ENCODE results near the gene TMEM204. TPM values are rescaled to one million over a fixed set of nuclear protein-coding genes. Genes with fewer than 3 reads are reported as not detected.

TMEM204 gene
- polyA plus RNA-seq, 1 of the 3 experiments (the other 2 are of a cell fraction), result 2.3 TPM

- no peak for TF ChIP-seq REST (IDR thresholded peaks at IDR 0.05; ENCODE audit: low read depth, low read length)
- TF ChIP-seq SIN3A (IDR thresholded peaks at IDR 0.05; ENCODE audit: borderline replicate concordance, low read depth, low read length), result no peak
- TF ChIP-seq JUND (IDR thresholded peaks at IDR 0.05), result no peak
- TF ChIP-seq FOSL2 (IDR thresholded peaks at IDR 0.05; ENCODE audit: borderline replicate concordance, low read depth), result no peak
- TF ChIP-seq TCF12 (IDR thresholded peaks at IDR 0.05), result no peak
- no peak for TF ChIP-seq ZBTB33 (IDR thresholded peaks at IDR 0.05; ENCODE audit: borderline replicate concordance, low read depth)
- no peak for TF ChIP-seq EZH2phosphoT487 (IDR thresholded peaks at IDR 0.05; ENCODE audit: borderline replicate concordance, low read depth)
- no peak for TF ChIP-seq MXI1 (IDR thresholded peaks at IDR 0.05; ENCODE audit: low read depth, low read length)
These were observed 36.4 kb upstream of the TMEM204 start (continued) for GRCh38 chr16:1497014-1497598.

- ChIA-PET POLR2A (no interaction called here), CTCF (interaction anchor here (1.2 kb wide), 1 partner anchor 13 kb away, joined by 3 read pairs; no protein-coding TSS in a partner anchor)
- H3K4me1 ChIP-seq (ENCODE audit: control insufficient read depth in 1 of 2, insufficient read depth in 2 of 2, low read depth in 1 of 2, low read length in 1 of 2), result peaks cover 0 to 8% of the 10 kb centered on the region in 2 experiments; a peak in 1 of 4 replicates
- H3K79me2 ChIP-seq (ENCODE audit: insufficient read depth), result peaks cover 9% of the 10 kb centered on the region; the same call in 1 of the 2 replicates
- no peaks in the 10 kb centered on the region for H3K9me2 ChIP-seq
- no peak overlapping the region for H3K4me3 ChIP-seq (ENCODE audit: low read depth in 2 of 2, low read length in 1 of 2)
- no peak overlapping the region for H3K4me2 ChIP-seq
- WGBS (ENCODE audit: low lambda C conversion rate), result 96% methylated on average over 19 of the region's 35 CpGs
- H3K36me3 ChIP-seq (replicated peaks in 1 of 2; ENCODE audit: control insufficient read depth in 1 of 2, insufficient read depth in 2 of 2, low read length in 1 of 2), result peaks cover 0 to 66% of the 10 kb centered on the region in 2 experiments
- H3F3A ChIP-seq (replicated peaks; ENCODE audit: insufficient read depth), result no peaks in the 10 kb centered on the region
- no peak overlapping the region for H3K27ac ChIP-seq (ENCODE audit: low read depth in 2 of 2, low read length in 1 of 2)
- H3K27me3 ChIP-seq (ENCODE audit: insufficient read depth), result no peaks in the 10 kb centered on the region
- no peak for TF ChIP-seq JUND (IDR thresholded peaks at IDR 0.05)
- no peak for TF ChIP-seq MAX (IDR thresholded peaks at IDR 0.05; ENCODE audit: low read depth)
- TF ChIP-seq CHD2 (IDR thresholded peaks at IDR 0.05; ENCODE audit: low read length, partially characterized antibody), result no peak
- TF ChIP-seq USF1 (IDR thresholded peaks at IDR 0.05; ENCODE audit: borderline replicate concordance, low read depth), result no peak
- no peak for TF ChIP-seq RCOR1 (IDR thresholded peaks at IDR 0.05; ENCODE audit: low read length)
- TF ChIP-seq EZH2phosphoT487 (IDR thresholded peaks at IDR 0.05; ENCODE audit: borderline replicate concordance, low read depth), result no peak
- TF ChIP-seq TEAD4 (IDR thresholded peaks at IDR 0.05; ENCODE audit: borderline replicate concordance, insufficient read depth), result no peak
- no peak for TF ChIP-seq SIN3A (IDR thresholded peaks at IDR 0.05; ENCODE audit: borderline replicate concordance, low read depth, low read length)
- no peaks in the 10 kb centered on the region for H3K9me3 ChIP-seq
- H2AFZ ChIP-seq (ENCODE audit: low read depth), result no peak overlapping the region
- H3K9ac ChIP-seq, result no peak overlapping the region
- H4K20me1 ChIP-seq (ENCODE audit: insufficient read depth), result no peaks in the 10 kb centered on the region
- no peak for DNase-seq
These were observed 34.4 kb upstream of the TMEM204 start for GRCh38 chr16:1498899-1499676.
